T47D (cell line): ENCODE results near the gene TWF2.
A peak's percentile ranks its signal among the peaks of the same experiment; 100 is the strongest.

ENCODE experiments used
- DNase-seq, 2 experiments: peaks; one replicate each; pipeline versions ENCODE4 v3.0.0 to v3.0.0-alpha.2; 2011 to 2012; ENCODE audit warnings: low read depth in 1 of 2, low spot score in 1 of 2
- JUND ChIP-seq: IDR thresholded peaks from 2 replicates; pipeline ENCODE4 v1.6.1; 2012; ENCODE audit warnings: low read depth
- in situ Hi-C: cut with HindIII; loops from 2 replicates; pipeline ENCODE4 v1.10.0; 2016; ENCODE audit warnings: low sequenced_read_pairs, low pct_unique_long_range_greater_than_20kb

TWF2 gene

GRCh38 chr3:52240886-52241370 lies 2.0 kb upstream of the TWF2 start:
- in situ Hi-C loops, result no loop called here

GRCh38 chr3:52240059-52240885 lies 1.3 kb upstream of the TWF2 start:
- TF ChIP-seq JUND, result no peak
- in situ Hi-C loops, result no loop called here
- DNase-seq, result peak in 1 of 2 experiments; percentile 52

More at GRCh38 chr3:52240886-52241370, 2.0 kb upstream of the TWF2 start:
- TF ChIP-seq JUND, result no peak
- DNase-seq, result no peak

GRCh38 chr3:52238193-52238760 lies 681 bp downstream of the TWF2 start:
- DNase-seq, result no peak
- in situ Hi-C loops, result no loop called here
- no peak for TF ChIP-seq JUND

- in situ Hi-C loops, result no loop called here
- peak in 1 of 2 experiments; percentile 62 for DNase-seq
- no peak for TF ChIP-seq JUND
These were observed 1.2 kb downstream of the TWF2 start for GRCh38 chr3:52237657-52238172.

GRCh38 chr3:52237006-52237656 lies 1.8 kb downstream of the TWF2 start:
- DNase-seq, result no peak
- in situ Hi-C loops, result no loop called here
- no peak for TF ChIP-seq JUND

DNA sequence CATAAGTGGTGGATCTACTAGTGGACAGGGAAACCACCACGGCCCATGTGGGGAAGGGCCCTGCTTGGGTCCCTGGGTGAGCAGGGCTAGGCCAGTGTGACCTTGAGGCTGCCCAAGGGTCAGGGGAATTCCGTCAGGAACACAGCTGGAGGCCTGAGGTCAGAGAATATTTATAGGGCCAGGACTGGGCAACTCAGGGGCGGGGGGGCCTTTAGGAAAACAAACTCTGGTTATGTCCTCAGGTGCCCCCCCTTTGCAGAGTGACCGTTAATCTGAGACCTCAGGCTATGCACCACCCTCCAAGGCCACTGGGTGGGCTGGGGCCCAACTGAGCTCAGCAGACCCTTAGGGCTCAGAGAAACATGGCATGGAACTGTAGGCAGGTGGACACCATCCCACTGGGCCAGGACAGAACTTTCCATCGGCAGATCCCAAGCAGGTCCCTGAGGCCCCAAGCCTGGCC lies 2.5 kb downstream of the TWF2 start:
- in situ Hi-C loops, result no loop called here
- no peak for DNase-seq
- no peak for TF ChIP-seq JUND

DNA sequence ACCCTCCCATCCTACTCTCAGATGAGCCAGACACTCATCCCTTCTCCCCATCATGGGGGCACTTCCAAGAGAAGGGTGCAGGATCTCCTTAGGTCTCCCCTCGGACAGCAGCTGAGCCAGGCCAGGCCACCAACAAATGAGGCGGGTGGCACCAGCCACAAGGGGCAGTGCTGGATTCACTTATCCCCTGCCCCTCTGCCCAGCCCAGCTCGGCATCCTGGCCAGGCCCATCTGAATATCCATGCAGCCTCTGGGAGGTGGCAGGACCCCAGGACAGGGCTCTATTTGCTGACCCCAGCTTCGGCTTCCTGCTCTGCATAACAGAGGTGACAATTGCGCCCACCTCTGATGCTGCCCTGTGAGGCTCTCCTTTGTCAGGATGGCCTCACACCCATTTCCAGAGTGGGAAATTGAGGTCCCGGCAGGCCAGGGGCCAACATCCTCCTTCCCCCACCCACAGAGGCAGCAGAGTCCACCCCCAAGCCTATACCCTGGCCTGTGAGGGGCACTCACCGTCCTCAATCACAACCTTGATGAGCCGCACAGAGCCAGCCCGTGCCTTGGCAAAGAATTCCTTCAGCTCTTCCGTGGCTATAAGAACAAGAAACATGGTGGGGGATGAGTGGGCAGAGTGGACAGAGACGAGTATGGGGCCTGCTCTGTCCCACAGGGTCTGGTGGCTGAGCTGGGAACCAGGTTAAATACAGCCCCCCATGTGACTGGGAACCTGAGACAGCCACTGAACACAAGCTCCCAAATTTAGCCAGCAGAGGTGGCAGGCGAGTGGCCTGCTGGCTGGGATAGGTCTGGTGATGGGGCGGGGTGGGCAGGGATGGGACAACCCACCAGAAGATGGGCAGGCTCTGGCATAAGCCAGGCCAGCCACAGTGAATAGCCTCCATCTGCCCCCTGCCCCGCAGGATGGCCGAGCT lies 4.2 kb downstream of the TWF2 start:
- in situ Hi-C loops, result no loop called here
- TF ChIP-seq JUND, result no peak
- DNase-seq, result no peak

- DNase-seq, result no peak
- TF ChIP-seq JUND, result no peak
- in situ Hi-C loops, result no loop called here
These were observed 5.0 kb downstream of the TWF2 start for GRCh38 chr3:52233968-52234367.

DNA sequence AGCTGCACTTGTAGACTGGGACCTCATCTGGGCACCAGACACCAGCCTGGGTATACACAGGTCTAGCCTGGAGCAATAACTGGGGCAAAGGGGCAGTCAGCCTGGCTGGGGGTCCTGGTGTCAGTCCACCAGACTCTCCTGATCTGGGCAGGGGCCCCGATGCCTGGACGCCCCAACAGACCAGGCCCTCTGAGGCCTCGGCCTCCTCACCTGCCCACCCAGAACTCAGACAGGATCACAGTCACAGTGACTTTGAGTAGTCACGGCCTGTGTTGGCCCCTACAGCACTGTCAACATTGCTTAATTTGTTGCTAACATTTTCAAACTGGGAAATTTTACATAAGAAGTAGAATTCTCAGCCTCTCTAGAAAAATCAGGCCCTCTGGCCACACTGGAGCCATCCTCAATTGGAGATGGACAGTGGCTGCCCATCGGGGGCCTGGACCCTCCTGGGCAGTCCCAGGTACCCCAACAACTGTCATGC lies 5.8 kb downstream of the TWF2 start:
- in situ Hi-C loops, result no loop called here
- DNase-seq, result no peak
- no peak for TF ChIP-seq JUND

- TF ChIP-seq JUND, result no peak
- DNase-seq, result no peak
- in situ Hi-C loops, result no loop called here
These were observed 6.5 kb downstream of the TWF2 start for GRCh38 chr3:52232279-52233107.
